Mammary epithelial cell (primary cell): ENCODE data around the gene IDUA.

Experiments used
- EZH2 ChIP-seq: IDR thresholded peaks from 2 replicates; pipeline ENCODE4 v1.6.1; 2012; ENCODE audit warnings: low read length, inconsistent platforms, borderline replicate concordance
- TF ChIP-seq, protein P1 (sequence below), 2 donors: IDR thresholded peaks in 1 of 2; conservative IDR thresholded peaks in 1 of 2; 2 replicates each; pipeline ENCODE4 v1.5.1; 2011 to 2012; ENCODE audit warnings: inconsistent platforms in 2 of 2, low read length in 2 of 2, mild to moderate bottlenecking in 2 of 2, control low read depth in 1 of 2, low read depth in 1 of 2; ENCODE audit not compliant: insufficient read depth in 1 of 2; ENCODE audit errors: extremely low read depth in 1 of 2

DNA sequence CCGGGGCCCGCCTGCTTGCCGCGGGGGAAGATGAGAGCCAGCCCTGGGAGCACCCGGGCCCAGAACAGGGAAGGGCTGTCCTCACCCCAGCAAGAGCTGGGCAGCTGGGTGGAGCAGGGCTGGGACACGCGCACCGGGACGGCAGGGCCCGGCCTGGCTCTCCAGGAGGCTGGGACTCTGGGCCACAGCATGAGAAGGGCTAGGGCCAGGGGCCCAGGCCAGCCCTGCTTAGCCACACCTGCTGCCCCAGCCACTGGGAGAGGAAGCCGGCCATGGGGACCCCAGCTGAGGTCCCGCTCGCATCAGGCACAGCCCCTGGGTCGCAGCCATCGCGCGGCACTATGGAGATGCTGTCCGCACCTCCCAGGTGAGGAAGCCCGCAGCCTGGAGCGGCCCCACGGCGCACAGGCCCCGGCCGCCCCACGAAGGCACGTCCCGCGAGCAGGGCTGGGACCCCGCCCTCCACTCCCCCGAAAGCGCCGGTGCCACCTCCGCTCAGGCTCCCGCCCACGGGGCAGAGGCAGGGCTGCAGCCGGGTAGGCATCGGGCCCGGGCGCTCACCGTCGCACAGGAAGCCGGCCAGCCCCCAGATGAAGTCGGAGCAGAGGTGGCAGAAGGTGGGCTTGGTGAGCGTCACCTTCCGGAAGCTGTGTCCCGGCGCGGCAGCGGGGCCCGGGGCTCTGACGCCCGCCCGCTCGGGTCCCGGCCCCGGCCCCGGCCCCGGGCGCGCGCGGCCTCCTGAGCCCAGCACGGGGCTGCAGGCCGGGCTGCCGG, 14.0 kb upstream of the IDUA start:
- TF ChIP-seq, protein P1, sequence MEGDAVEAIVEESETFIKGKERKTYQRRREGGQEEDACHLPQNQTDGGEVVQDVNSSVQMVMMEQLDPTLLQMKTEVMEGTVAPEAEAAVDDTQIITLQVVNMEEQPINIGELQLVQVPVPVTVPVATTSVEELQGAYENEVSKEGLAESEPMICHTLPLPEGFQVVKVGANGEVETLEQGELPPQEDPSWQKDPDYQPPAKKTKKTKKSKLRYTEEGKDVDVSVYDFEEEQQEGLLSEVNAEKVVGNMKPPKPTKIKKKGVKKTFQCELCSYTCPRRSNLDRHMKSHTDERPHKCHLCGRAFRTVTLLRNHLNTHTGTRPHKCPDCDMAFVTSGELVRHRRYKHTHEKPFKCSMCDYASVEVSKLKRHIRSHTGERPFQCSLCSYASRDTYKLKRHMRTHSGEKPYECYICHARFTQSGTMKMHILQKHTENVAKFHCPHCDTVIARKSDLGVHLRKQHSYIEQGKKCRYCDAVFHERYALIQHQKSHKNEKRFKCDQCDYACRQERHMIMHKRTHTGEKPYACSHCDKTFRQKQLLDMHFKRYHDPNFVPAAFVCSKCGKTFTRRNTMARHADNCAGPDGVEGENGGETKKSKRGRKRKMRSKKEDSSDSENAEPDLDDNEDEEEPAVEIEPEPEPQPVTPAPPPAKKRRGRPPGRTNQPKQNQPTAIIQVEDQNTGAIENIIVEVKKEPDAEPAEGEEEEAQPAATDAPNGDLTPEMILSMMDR (conservative IDR thresholded peaks at IDR 0.05 in 1 of 2, IDR thresholded peaks at IDR 0.05 in 1 of 2; ENCODE audit: extremely low read depth in 1 of 2, insufficient read depth in 1 of 2, low read depth in 1 of 2, low read length in 2 of 2), result no peak
- TF ChIP-seq EZH2, result no peak
